Mononuclear cell (primary cell): ENCODE data around the gene CPNE8. TPM values are rescaled to one million over a fixed set of nuclear protein-coding genes. Genes with fewer than 3 reads are reported as not detected.

ENCODE experiments used
- H3K27me3 ChIP-seq: 2 replicates; pipeline ENCODE4 v1.6.0; 2011; ENCODE audit warnings: low read length, control low read depth; ENCODE audit not compliant: insufficient read depth
- H3K4me1 ChIP-seq: 2 replicates; pipeline ENCODE4 v1.5.1; 2011; ENCODE audit warnings: mild to moderate bottlenecking, low read length, control low read depth; ENCODE audit not compliant: insufficient read depth
- H3K4me3 ChIP-seq: 2 replicates; pipeline ENCODE4 v1.5.1; 2011; ENCODE audit warnings: mild to moderate bottlenecking, low read length, moderate library complexity
- H3K9me3 ChIP-seq: 2 replicates; pipeline ENCODE4 v1.5.1; 2011; ENCODE audit warnings: low read depth, mild to moderate bottlenecking, control low read depth, low read length
- total RNA-seq: library from RNA; depleted of rRNA; stranded (reverse); fragments of >200 nt; gene quantifications from one replicate; pipeline ENCODE4 v1.2.3, GENCODE V29; 2012

The CPNE8 gene
- total RNA-seq, 1 donor = 8.5 TPM

- no peaks in the 10 kb centered on the region for H3K4me1 ChIP-seq
- H3K27me3 ChIP-seq = no peaks in the 10 kb centered on the region
- no peak overlapping the region for H3K4me3 ChIP-seq
- no peaks in the 10 kb centered on the region for H3K9me3 ChIP-seq
These were observed 277.1 kb downstream of the CPNE8 start for GRCh38 chr12:38628288-38628687.

- H3K27me3 ChIP-seq = no peaks in the 10 kb centered on the region
- no peaks in the 10 kb centered on the region for H3K4me1 ChIP-seq
- no peak overlapping the region for H3K4me3 ChIP-seq
- H3K9me3 ChIP-seq = no peaks in the 10 kb centered on the region
These were observed 280.1 kb downstream of the CPNE8 start for GRCh38 chr12:38625306-38625705.

GRCh38 chr12:38614171-38614570, 291.2 kb downstream of the CPNE8 start:
- no peaks in the 10 kb centered on the region for H3K27me3 ChIP-seq
- H3K4me1 ChIP-seq = no peaks in the 10 kb centered on the region
- H3K9me3 ChIP-seq = no peaks in the 10 kb centered on the region
- H3K4me3 ChIP-seq = no peak overlapping the region

- Histone ChIP-seq H3K27me3 (no peaks in the 10 kb centered on the region), H3K4me1 (no peaks in the 10 kb centered on the region), H3K9me3 (no peaks in the 10 kb centered on the region), H3K4me3 (no peak overlapping the region)
These were observed 294.5 kb downstream of the CPNE8 start for GRCh38 chr12:38610808-38611350.

GRCh38 chr12:38607295-38607694, 298.1 kb downstream of the CPNE8 start:
- Histone ChIP-seq H3K4me3 (no peak overlapping the region), H3K27me3 (no peaks in the 10 kb centered on the region), H3K4me1 (no peaks in the 10 kb centered on the region), H3K9me3 (no peaks in the 10 kb centered on the region)
